Ishikawa (cell line): ENCODE results near the gene FKBP2.

ENCODE experiments used
- CEBPB ChIP-seq: IDR thresholded peaks from 2 replicates; pipeline ENCODE4 v1.6.1; 2012
- CREB1 ChIP-seq: IDR thresholded peaks from 2 replicates; pipeline ENCODE4 v1.6.1; 2012; ENCODE audit warnings: low read depth
- EGR1 ChIP-seq: IDR thresholded peaks from 2 replicates; pipeline ENCODE4 v1.6.1; 2012
- EP300 ChIP-seq: IDR thresholded peaks from 2 replicates; pipeline ENCODE4 v1.6.1; 2012; ENCODE audit warnings: borderline replicate concordance
- FOXM1 ChIP-seq: IDR thresholded peaks from 2 replicates; pipeline ENCODE4 v1.6.1; 2012; ENCODE audit warnings: low read depth, borderline replicate concordance
- MAX ChIP-seq: IDR thresholded peaks from 2 replicates; pipeline ENCODE4 v1.6.1; 2012
- NFIC ChIP-seq: IDR thresholded peaks from 2 replicates; pipeline ENCODE4 v1.6.1; 2012
- RAD21 ChIP-seq: IDR thresholded peaks from 2 replicates; pipeline ENCODE4 v1.6.1; 2012; ENCODE audit warnings: low read depth
- REST ChIP-seq: IDR thresholded peaks from 2 replicates; pipeline ENCODE4 v1.6.1; 2012; ENCODE audit warnings: low read depth, mild to moderate bottlenecking
- TAF1 ChIP-seq: IDR thresholded peaks from 2 replicates; pipeline ENCODE4 v1.6.1; 2012; ENCODE audit warnings: low read depth, mild to moderate bottlenecking
- TCF12 ChIP-seq: IDR thresholded peaks from 2 replicates; pipeline ENCODE4 v1.6.1; 2012; ENCODE audit warnings: low read depth
- TEAD4 ChIP-seq: IDR thresholded peaks from 2 replicates; pipeline ENCODE4 v1.6.1; 2012
- USF1 ChIP-seq: IDR thresholded peaks from 2 replicates; pipeline ENCODE4 v1.6.1; 2012
- YY1 ChIP-seq: IDR thresholded peaks from 2 replicates; pipeline ENCODE4 v1.6.1; 2012; ENCODE audit warnings: low read depth
- ZBTB7A ChIP-seq: IDR thresholded peaks from 2 replicates; pipeline ENCODE4 v1.6.1; 2012; ENCODE audit warnings: low read depth

FKBP2 gene

GRCh38 chr11:64265176-64266160 lies 24.6 kb downstream of the FKBP2 start:
- TF ChIP-seq CREB1, result no peak
- no peak for TF ChIP-seq CEBPB
- TF ChIP-seq USF1, result no peak
- TF ChIP-seq REST, result no peak
- TF ChIP-seq EGR1, result no peak
- TF ChIP-seq TCF12, result no peak
- TF ChIP-seq TEAD4, result no peak
- TF ChIP-seq RAD21, result no peak
- TF ChIP-seq MAX, result no peak
- TF ChIP-seq TAF1, result no peak
- TF ChIP-seq FOXM1, result no peak
- TF ChIP-seq NFIC, result no peak
- no peak for TF ChIP-seq ZBTB7A
- TF ChIP-seq YY1, result no peak
- TF ChIP-seq EP300, result no peak

GRCh38 chr11:64266339-64266738 lies 25.4 kb downstream of the FKBP2 start:
- TF ChIP-seq EP300 (no peak), TAF1 (no peak), TCF12 (no peak), NFIC (no peak)

- peak; percentile 46; the same call in 1 of the 2 replicates for TF ChIP-seq NFIC
- no peak for TF ChIP-seq YY1
- TF ChIP-seq TCF12, result peak; percentile 39; the same call in 1 of the 2 replicates
Measured at GRCh38 chr11:64267207-64267945, 26.5 kb downstream of the FKBP2 start.

- no peak for TF ChIP-seq EP300
- no peak for TF ChIP-seq NFIC
- TF ChIP-seq TEAD4, result no peak
- TF ChIP-seq CREB1, result no peak
- no peak for TF ChIP-seq FOXM1
- TF ChIP-seq REST, result no peak
- no peak for TF ChIP-seq CEBPB
- no peak for TF ChIP-seq MAX
- no peak for TF ChIP-seq USF1
- TF ChIP-seq YY1, result no peak
- no peak for TF ChIP-seq ZBTB7A
Measured at GRCh38 chr11:64268025-64268892, 27.4 kb downstream of the FKBP2 start.

GRCh38 chr11:64268893-64269539 lies 28.1 kb downstream of the FKBP2 start:
- 0 out of 2 replicates have a peak, but pooled peaks have one; percentile 29 for TF ChIP-seq NFIC
- TF ChIP-seq CREB1, result no peak
